Measurements from ENCODE around the gene SRGN. TPM values are rescaled to one million over a fixed set of nuclear protein-coding genes. Genes with fewer than 3 reads are reported as not detected.

SRGN gene
- total RNA-seq, 1 experiment from 2014 or later = not detected

- no peak for TF ChIP-seq CTCF (IDR thresholded peaks at IDR 0.05; ENCODE audit: insufficient read depth in 1 of 2, low read depth in 1 of 2, low read length in 1 of 2, severe bottlenecking in 1 of 2, unreplicated experiment in 1 of 2)
- intact Hi-C loops (cut with micrococcal nuclease; ENCODE audit: unreplicated experiment) = no loop called here
- Mint-ChIP-seq H3K4me3 (ENCODE audit: unreplicated experiment) (no peak overlapping the region), H3K9me3 (ENCODE audit: unreplicated experiment) (no peaks in the 10 kb centered on the region), H3K27ac (ENCODE audit: unreplicated experiment) (no peak overlapping the region), H3K4me1 (ENCODE audit: low read depth, unreplicated experiment) (peaks cover 12% of the 10 kb centered on the region), H3K27me3 (ENCODE audit: insufficient read depth, unreplicated experiment) (peaks cover 6% of the 10 kb centered on the region), H3K36me3 (ENCODE audit: insufficient read depth, unreplicated experiment) (no peaks in the 10 kb centered on the region)
- no peaks in the 10 kb centered on the region for H3K36me3 ChIP-seq (ENCODE audit: control insufficient read depth, insufficient read depth, low read length)
- CTCF ChIA-PET = no interaction called here
- H3K27me3 ChIP-seq (replicated peaks; ENCODE audit: control insufficient read depth, insufficient read depth, low read length) = no peaks in the 10 kb centered on the region
- no peaks in the 10 kb centered on the region for H3K9me3 ChIP-seq
- POLR2A ChIA-PET = no interaction called here
- no TSS peak for BruUV-seq (replicated peaks)
- no peak overlapping the region for H3K4me3 ChIP-seq (ENCODE audit: low read depth, low read length)
- H3K4me1 ChIP-seq = no peaks in the 10 kb centered on the region; the same call in 1 of the 2 replicates
- peak in 1 of 2 experiments; percentile 21 for DNase-seq
These were observed 19.8 kb downstream of the SRGN start for GRCh38 chr10:69107699-69108098.

GRCh38 chr10:69119896-69120295 is 32.0 kb downstream of the SRGN start:
- ChIA-PET CTCF (no interaction called here), POLR2A (interaction anchor here (0.5 to 0.7 kb wide), 2 partner anchors 25 to 170 kb away, joined by 4 read pairs; no protein-coding TSS in a partner anchor)
- Histone ChIP-seq H3K36me3 (ENCODE audit: control insufficient read depth, insufficient read depth, low read length) (no peaks in the 10 kb centered on the region), H3K4me3 (ENCODE audit: low read depth, low read length) (no peak overlapping the region), H3K27me3 (replicated peaks; ENCODE audit: control insufficient read depth, insufficient read depth, low read length) (no peaks in the 10 kb centered on the region), H3K4me1 (peaks cover 4% of the 10 kb centered on the region; the same call in 1 of the 2 replicates), H3K9me3 (no peaks in the 10 kb centered on the region)
- H3K4me3 Mint-ChIP-seq (ENCODE audit: unreplicated experiment) = no peak overlapping the region
- H3K36me3 Mint-ChIP-seq (ENCODE audit: insufficient read depth, unreplicated experiment) = peaks cover 18% of the 10 kb centered on the region
- BruUV-seq (replicated peaks) = no TSS peak
- no peak for TF ChIP-seq CTCF (IDR thresholded peaks at IDR 0.05; ENCODE audit: insufficient read depth in 1 of 2, low read depth in 1 of 2, low read length in 1 of 2, severe bottlenecking in 1 of 2, unreplicated experiment in 1 of 2)
- H3K27me3 Mint-ChIP-seq (ENCODE audit: insufficient read depth, unreplicated experiment) = peaks cover 4% of the 10 kb centered on the region
- H3K27ac Mint-ChIP-seq (ENCODE audit: unreplicated experiment) = no peak overlapping the region
- intact Hi-C loops (cut with micrococcal nuclease; ENCODE audit: unreplicated experiment) = loop anchor here (5.0 to 10.0 kb wide), 3 partner anchors 58 to 275 kb away; no protein-coding TSS in a partner anchor
- no peaks in the 10 kb centered on the region for H3K4me1 Mint-ChIP-seq (ENCODE audit: low read depth, unreplicated experiment)
- no peak for DNase-seq
- no peaks in the 10 kb centered on the region for H3K9me3 Mint-ChIP-seq (ENCODE audit: unreplicated experiment)

- H3K4me1 Mint-ChIP-seq (ENCODE audit: low read depth, unreplicated experiment) = no peaks in the 10 kb centered on the region
- H3K27me3 Mint-ChIP-seq (ENCODE audit: insufficient read depth, unreplicated experiment) = peaks cover under 1% of the 10 kb centered on the region
- H3K4me3 Mint-ChIP-seq (ENCODE audit: unreplicated experiment) = peak overlapping the region; percentile 97
- BruUV-seq (replicated peaks) = TSS peak; percentile 98
- POLR2A ChIA-PET = interaction anchor here (1.0 kb wide), 1 partner anchor 167 kb away, joined by 4 read pairs; the partner anchor contains the start of gene DDX21
- Histone ChIP-seq H3K4me3 (ENCODE audit: low read depth, low read length) (peak overlapping the region; percentile 95), H3K9me3 (no peaks in the 10 kb centered on the region), H3K4me1 (peaks cover 9% of the 10 kb centered on the region; the same call in 1 of the 2 replicates), H3K27me3 (replicated peaks; ENCODE audit: control insufficient read depth, insufficient read depth, low read length) (no peaks in the 10 kb centered on the region), H3K36me3 (ENCODE audit: control insufficient read depth, insufficient read depth, low read length) (no peaks in the 10 kb centered on the region)
- peak overlapping the region; percentile 97 for H3K27ac Mint-ChIP-seq (ENCODE audit: unreplicated experiment)
- peaks cover 21% of the 10 kb centered on the region for H3K36me3 Mint-ChIP-seq (ENCODE audit: insufficient read depth, unreplicated experiment)
- no peaks in the 10 kb centered on the region for H3K9me3 Mint-ChIP-seq (ENCODE audit: unreplicated experiment)
- CTCF ChIA-PET = interaction anchor here (0.6 to 1.0 kb wide), 2 partner anchors 29 to 119 kb away, joined by 3 to 4 read pairs; no protein-coding TSS in a partner anchor
- DNase-seq = no peak
- intact Hi-C loops (cut with micrococcal nuclease; ENCODE audit: unreplicated experiment) = loop anchor here (1.0 to 10.0 kb wide), 6 partner anchors 30 to 271 kb away; partner anchors contain the start of gene KIFBP
- TF ChIP-seq CTCF (IDR thresholded peaks at IDR 0.05; ENCODE audit: insufficient read depth in 1 of 2, low read depth in 1 of 2, low read length in 1 of 2, severe bottlenecking in 1 of 2, unreplicated experiment in 1 of 2) = peak; percentile 30 to 61
These were observed 35.4 kb downstream of the SRGN start for GRCh38 chr10:69123306-69123746.

Data from Caco-2 (cell line).